COR-L47 (cell line): ENCODE data around the gene JMJD1C.
"Not testable (repeated sequence)": the region's sequence is repeated elsewhere in the genome, so short reads cannot be mapped to it uniquely, and the experiment has no call there.

Source experiments
- DNase-seq: peaks from one replicate; lab custom pipeline; 2025; lab: John Stamatoyannopoulos, UW

The JMJD1C gene

GRCh38 chr10:63171926-63172325, 293.9 kb downstream of the JMJD1C start:
- no peak for DNase-seq

- DNase-seq = no peak
Observed at GRCh38 chr10:63171255-63171855, 294.4 kb downstream of the JMJD1C start.

- DNase-seq = no peak
Observed at GRCh38 chr10:63169624-63170023, 296.2 kb downstream of the JMJD1C start.

GRCh38 chr10:63168821-63169462, 296.8 kb downstream of the JMJD1C start:
- no peak for DNase-seq

- DNase-seq = peak; percentile 86
Observed at GRCh38 chr10:63166742-63167258, 299.0 kb downstream of the JMJD1C start.

GRCh38 chr10:63165249-63165648, 300.5 kb downstream of the JMJD1C start:
- DNase-seq = no peak

- DNase-seq = no peak
Observed at GRCh38 chr10:63164166-63164623, 301.6 kb downstream of the JMJD1C start.

- DNase-seq = no peak
Observed at GRCh38 chr10:63161592-63161991, 304.2 kb downstream of the JMJD1C start.

- DNase-seq = peak; percentile 96
Observed at GRCh38 chr10:63157845-63158624, 307.7 kb downstream of the JMJD1C start.

- no peak for DNase-seq
Observed at GRCh38 chr10:63156236-63156635, 309.5 kb downstream of the JMJD1C start.

- no peak for DNase-seq
Observed at GRCh38 chr10:63155388-63156020, 310.3 kb downstream of the JMJD1C start.

- DNase-seq = no peak
Observed at GRCh38 chr10:63154546-63155387, 311.0 kb downstream of the JMJD1C start.

- DNase-seq = not testable (repeated sequence)
Observed at GRCh38 chr10:63153868-63154545, 311.8 kb downstream of the JMJD1C start.

- no peak for DNase-seq
Observed at GRCh38 chr10:63150745-63151144, 315.0 kb downstream of the JMJD1C start.

- no peak for DNase-seq
Observed at GRCh38 chr10:63146503-63146902, 319.3 kb downstream of the JMJD1C start.

GRCh38 chr10:63145782-63146181, 320.0 kb downstream of the JMJD1C start:
- DNase-seq = no peak

- no peak for DNase-seq
Observed at GRCh38 chr10:63143987-63144386, 321.8 kb downstream of the JMJD1C start.

- DNase-seq = no peak
Observed at GRCh38 chr10:63142136-63142535, 323.6 kb downstream of the JMJD1C start.

GRCh38 chr10:63140077-63140476, 325.7 kb downstream of the JMJD1C start:
- no peak for DNase-seq

GRCh38 chr10:63137306-63137705, 328.5 kb downstream of the JMJD1C start:
- no peak for DNase-seq
